Neural progenitor cell (in vitro differentiated cells): ENCODE data around the gene ITGA8.

Experiments
- CTCF ChIP-seq: fragments of 200-600 bp; sonication (generic); IDR thresholded peaks from 2 replicates; pipeline ENCODE4 v1.5.1; 2017; ENCODE audit warnings: antibody characterized with exemption, mild to moderate bottlenecking
- EZH2 ChIP-seq: fragments of 200-600 bp; sonication (generic); IDR thresholded peaks from 2 replicates; pipeline ENCODE4 v1.6.1; 2017; ENCODE audit warnings: antibody characterized with exemption, mild to moderate bottlenecking, moderate library complexity

GRCh38 chr10:15528859-15529239 lies 190.9 kb downstream of the ITGA8 start:
- TF ChIP-seq CTCF (no peak), EZH2 (no peak)
